ENCODE measurements around the gene RPL7L1. TPM values are rescaled to one million over a fixed set of nuclear protein-coding genes. Genes with fewer than 3 reads are reported as not detected.

The RPL7L1 gene
- total RNA-seq, 2 donors from 2014 or later = 46.4 to 67.4 TPM

GRCh38 chr6:42904467-42904866, 25.1 kb downstream of the RPL7L1 start:
- H3K36me3 ChIP-seq = no peaks in the 10 kb centered on the region
- no peak overlapping the region for H3K4me3 ChIP-seq
- H3K27ac ChIP-seq = no peak overlapping the region
- H3K4me1 ChIP-seq = no peaks in the 10 kb centered on the region
- intact Hi-C loops (cut with DNase I) = loop anchor here (5.0 kb wide), 1 partner anchor 238 kb away; no protein-coding TSS in a partner anchor
- no peak for TF ChIP-seq CTCF (IDR thresholded peaks at IDR 0.05)
- DNase-seq = no peak
- H3K9me3 ChIP-seq = no peaks in the 10 kb centered on the region
- H3K9ac ChIP-seq (ENCODE audit: low read depth in 2 of 2, low read length in 2 of 2) = no peak overlapping the region
- H3K27me3 ChIP-seq = no peaks in the 10 kb centered on the region

GRCh38 chr6:42907336-42907735, 27.9 kb downstream of the RPL7L1 start:
- intact Hi-C loops (cut with DNase I) = no loop called here
- Histone ChIP-seq H3K9me3 (no peaks in the 10 kb centered on the region), H3K27me3 (peaks cover 7% of the 10 kb centered on the region), H3K27ac (no peak overlapping the region), H3K4me1 (no peaks in the 10 kb centered on the region), H3K9ac (ENCODE audit: low read depth in 2 of 2, low read length in 2 of 2) (no peak overlapping the region), H3K36me3 (no peaks in the 10 kb centered on the region), H3K4me3 (no peak overlapping the region)
- no peak for DNase-seq
- TF ChIP-seq CTCF (IDR thresholded peaks at IDR 0.05) = no peak

GRCh38 chr6:42909835-42910234, 30.4 kb downstream of the RPL7L1 start:
- Histone ChIP-seq H3K27me3 (peaks cover 7% of the 10 kb centered on the region), H3K9me3 (no peaks in the 10 kb centered on the region), H3K4me1 (no peaks in the 10 kb centered on the region), H3K27ac (no peak overlapping the region), H3K4me3 (no peak overlapping the region), H3K9ac (ENCODE audit: low read depth in 2 of 2, low read length in 2 of 2) (no peak overlapping the region), H3K36me3 (no peaks in the 10 kb centered on the region)
- no peak for DNase-seq
- no peak for TF ChIP-seq CTCF (IDR thresholded peaks at IDR 0.05)
- intact Hi-C loops (cut with DNase I) = no loop called here

GRCh38 chr6:42911171-42912021, 32.0 kb downstream of the RPL7L1 start:
- Histone ChIP-seq H3K36me3 (no peaks in the 10 kb centered on the region), H3K27me3 (peaks cover 7% of the 10 kb centered on the region), H3K9ac (ENCODE audit: low read depth in 2 of 2, low read length in 2 of 2) (no peak overlapping the region), H3K4me3 (no peak overlapping the region), H3K4me1 (no peaks in the 10 kb centered on the region), H3K9me3 (no peaks in the 10 kb centered on the region), H3K27ac (no peak overlapping the region)
- intact Hi-C loops (cut with DNase I) = no loop called here
- DNase-seq = no peak
- TF ChIP-seq CTCF (IDR thresholded peaks at IDR 0.05) = no peak

GRCh38 chr6:42914546-42914945, 35.1 kb downstream of the RPL7L1 start:
- Histone ChIP-seq H3K27ac (no peak overlapping the region), H3K4me3 (no peak overlapping the region), H3K36me3 (no peaks in the 10 kb centered on the region), H3K27me3 (peaks cover 7% of the 10 kb centered on the region), H3K9me3 (no peaks in the 10 kb centered on the region), H3K9ac (ENCODE audit: low read depth in 2 of 2, low read length in 2 of 2) (no peak overlapping the region), H3K4me1 (no peaks in the 10 kb centered on the region)
- no peak for DNase-seq
- TF ChIP-seq CTCF (IDR thresholded peaks at IDR 0.05) = no peak
- intact Hi-C loops (cut with DNase I) = no loop called here

All from colonic mucosa (tissue), 4 donors.